Neural progenitor cell (in vitro differentiated cells): ENCODE measurements around the gene DCST2. TPM values are rescaled to one million over a fixed set of nuclear protein-coding genes. Genes with fewer than 3 reads are reported as not detected.
"Not testable (repeated sequence)": the region's sequence is repeated elsewhere in the genome, so short reads cannot be mapped to it uniquely, and the experiment has no call there.

Source experiments
- DNase-seq: peaks from one replicate; pipeline ENCODE4 v3.0.0-alpha.2; 2016; ENCODE audit warnings: low spot score
- H2AFZ ChIP-seq: fragments of 200-600 bp; sonication (generic); replicated peaks from 2 replicates; pipeline ENCODE4 v1.6.1; 2016; ENCODE audit warnings: antibody characterized with exemption
- H3F3A ChIP-seq: fragments of 200-600 bp; sonication (generic); 2 replicates; pipeline ENCODE4 v1.6.1; 2016; ENCODE audit warnings: antibody characterized with exemption, low read depth
- H3K27ac ChIP-seq: fragments of 200-600 bp; sonication (generic); 2 replicates; pipeline ENCODE4 v1.5.1; 2016; ENCODE audit warnings: mild to moderate bottlenecking
- H3K27me3 ChIP-seq: fragments of 200-600 bp; sonication (generic); 2 replicates; pipeline ENCODE4 v1.6.1; 2016; ENCODE audit warnings: mild to moderate bottlenecking, moderate library complexity
- H3K36me3 ChIP-seq: fragments of 200-600 bp; sonication (generic); 2 replicates; pipeline ENCODE4 v1.5.1; 2016
- H3K4me1 ChIP-seq: fragments of 200-600 bp; sonication (generic); 2 replicates; pipeline ENCODE4 v1.6.1; 2016; ENCODE audit warnings: mixed run types
- H3K4me2 ChIP-seq: fragments of 200-600 bp; sonication (generic); 2 replicates; pipeline ENCODE4 v1.6.1; 2016
- H3K4me3 ChIP-seq: fragments of 200-600 bp; sonication (generic); 2 replicates; pipeline ENCODE4 v1.5.1; 2016
- H3K79me2 ChIP-seq: fragments of 200-600 bp; sonication (generic); 2 replicates; pipeline ENCODE4 v1.6.1; 2016; ENCODE audit warnings: low read depth
- H3K9ac ChIP-seq: fragments of 200-600 bp; sonication (generic); 2 replicates; pipeline ENCODE4 v1.6.1; 2016
- H3K9me3 ChIP-seq: fragments of 200-600 bp; sonication (generic); 2 replicates; pipeline ENCODE4 v1.5.1; 2016; ENCODE audit warnings: low read depth
- H4K20me1 ChIP-seq: fragments of 200-600 bp; sonication (generic); 2 replicates; pipeline ENCODE4 v1.6.1; 2016; ENCODE audit warnings: low read depth
- H3K27ac Mint-ChIP-seq: 3 replicates; pipeline ENCODE4 v1.8.0; 2021; ENCODE audit warnings: mixed read lengths
- H3K27me3 Mint-ChIP-seq: 2 replicates; pipeline ENCODE4 v1.8.0; 2022; ENCODE audit warnings: low read depth, mild to moderate bottlenecking, inconsistent platforms, moderate library complexity, mixed read lengths; ENCODE audit not compliant: insufficient read depth
- H3K36me3 Mint-ChIP-seq: 3 replicates; pipeline ENCODE4 v1.8.0; 2021; ENCODE audit warnings: mixed read lengths
- H3K4me1 Mint-ChIP-seq: 3 replicates; pipeline ENCODE4 v1.8.0; 2021; ENCODE audit warnings: mixed read lengths
- H3K4me3 Mint-ChIP-seq: 3 replicates; pipeline ENCODE4 v1.8.0; 2021; ENCODE audit warnings: mild to moderate bottlenecking, moderate library complexity, mixed read lengths
- H3K9me3 Mint-ChIP-seq: 3 replicates; pipeline ENCODE4 v1.8.0; 2020; ENCODE audit warnings: mixed read lengths
- CTCF ChIP-seq: fragments of 200-600 bp; sonication (generic); IDR thresholded peaks from 2 replicates; pipeline ENCODE4 v1.5.1; 2017; ENCODE audit warnings: antibody characterized with exemption, mild to moderate bottlenecking
- EZH2 ChIP-seq: fragments of 200-600 bp; sonication (generic); IDR thresholded peaks from 2 replicates; pipeline ENCODE4 v1.6.1; 2017; ENCODE audit warnings: antibody characterized with exemption, mild to moderate bottlenecking, moderate library complexity
- EZH2phosphoT487 ChIP-seq: fragments of 200-600 bp; sonication (generic); IDR thresholded peaks from 2 replicates; pipeline ENCODE4 v1.6.1; 2017; ENCODE audit warnings: antibody characterized with exemption
- total RNA-seq: library from RNA; depleted of rRNA; stranded (reverse); fragments of >200 nt; gene quantifications from 2 replicates; pipeline ENCODE4 v1.2.3, GENCODE V29; 2015; ENCODE audit warnings: low replicate concordance

Gene DCST2
- total RNA-seq, 1 donor from 2014 or later = 1.8 TPM

DNA sequence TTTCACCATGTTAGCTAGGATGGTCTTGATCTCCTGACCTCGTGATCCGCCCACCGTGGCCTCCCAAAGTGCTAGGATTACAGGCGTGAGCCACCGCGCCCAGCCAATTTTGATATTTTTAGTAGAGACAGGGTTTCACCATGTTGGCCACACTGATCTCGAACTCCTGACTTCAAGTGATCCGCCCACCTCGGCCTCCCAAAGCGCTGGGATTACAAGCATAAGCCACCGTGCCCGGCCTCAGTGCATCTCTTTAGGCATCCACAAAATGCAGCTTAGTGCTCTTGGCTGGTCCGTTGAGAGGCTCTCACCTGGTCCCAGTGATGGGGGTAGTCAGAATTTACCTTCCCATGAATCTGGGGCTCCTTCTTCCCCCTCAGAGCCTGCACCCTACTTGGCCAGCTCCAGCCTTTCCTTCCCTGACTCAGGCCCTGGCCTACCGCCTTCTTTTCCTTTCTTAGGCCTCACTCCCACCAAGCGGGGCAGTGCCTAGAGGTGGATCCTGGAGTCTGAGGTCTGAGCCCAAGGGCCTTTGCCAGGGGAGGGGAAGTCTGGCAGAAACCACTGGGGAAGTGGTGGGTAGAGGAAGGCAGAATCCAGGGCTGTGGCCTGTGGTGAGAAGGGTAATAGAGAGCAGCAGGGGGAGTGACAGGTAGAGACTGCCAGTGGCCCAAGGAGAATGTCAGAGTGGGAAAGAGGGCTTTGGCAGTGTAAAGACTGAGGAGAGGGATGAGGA lies 36.4 kb downstream of the DCST2 start:
- Mint-ChIP-seq H3K36me3 (peaks cover 2% of the 10 kb centered on the region), H3K4me3 (no peak overlapping the region), H3K4me1 (peaks cover 30% of the 10 kb centered on the region), H3K9me3 (no peaks in the 10 kb centered on the region), H3K27me3 (peaks cover 12% of the 10 kb centered on the region), H3K27ac (no peak overlapping the region)
- Histone ChIP-seq H3K79me2 (no peaks in the 10 kb centered on the region), H3K9me3 (no peaks in the 10 kb centered on the region), H3K27ac (no peak overlapping the region), H3K9ac (no peak overlapping the region), H4K20me1 (no peaks in the 10 kb centered on the region), H3F3A (peaks cover 46% of the 10 kb centered on the region), H3K27me3 (no peaks in the 10 kb centered on the region), H3K4me1 (peaks cover 8% of the 10 kb centered on the region), H2AFZ (no peak overlapping the region), H3K4me3 (no peak overlapping the region), H3K36me3 (no peaks in the 10 kb centered on the region), H3K4me2 (no peak overlapping the region)
- no peak for DNase-seq
- TF ChIP-seq EZH2phosphoT487 (no peak), EZH2 (no peak), CTCF (no peak)

- peak; percentile 58 for TF ChIP-seq CTCF
- H3K4me3 ChIP-seq, H3K36me3 Mint-ChIP-seq, H3K79me2 ChIP-seq, H3K9me3 ChIP-seq, H3K27me3 ChIP-seq, H3K36me3 ChIP-seq, H2AFZ ChIP-seq, H3K9ac ChIP-seq, H4K20me1 ChIP-seq, H3K9me3 Mint-ChIP-seq, H3K27ac Mint-ChIP-seq, H3K4me1 ChIP-seq, H3K4me2 ChIP-seq, H3K4me3 Mint-ChIP-seq, H3K27ac ChIP-seq: not testable (repeated sequence)
- Mint-ChIP-seq H3K27me3 (peaks cover 12% of the 10 kb centered on the region), H3K4me1 (peaks cover 30% of the 10 kb centered on the region)
- peaks cover 34% of the 10 kb centered on the region for H3F3A ChIP-seq
- DNase-seq = peak; percentile 69
Observed at GRCh38 chr1:154995301-154995983, 38.1 kb downstream of the DCST2 start.

GRCh38 chr1:154994591-154994990 lies 39.0 kb downstream of the DCST2 start:
- Histone ChIP-seq H3K27ac (no peak overlapping the region), H3K4me3 (no peak overlapping the region), H3F3A (peaks cover 26% of the 10 kb centered on the region), H3K36me3 (no peaks in the 10 kb centered on the region), H3K9ac (no peak overlapping the region), H4K20me1 (peaks cover 5% of the 10 kb centered on the region), H3K27me3 (no peaks in the 10 kb centered on the region), H3K4me2 (no peak overlapping the region), H3K9me3 (no peaks in the 10 kb centered on the region), H2AFZ (no peak overlapping the region), H3K79me2 (no peaks in the 10 kb centered on the region), H3K4me1 (peaks cover 3% of the 10 kb centered on the region)
- H3K27me3 Mint-ChIP-seq = peaks cover 14% of the 10 kb centered on the region
- no peaks in the 10 kb centered on the region for H3K9me3 Mint-ChIP-seq
- peaks cover 24% of the 10 kb centered on the region for H3K4me1 Mint-ChIP-seq
- H3K36me3 Mint-ChIP-seq = peaks cover 4% of the 10 kb centered on the region
- no peak overlapping the region for H3K4me3 Mint-ChIP-seq
- no peak for DNase-seq
- H3K27ac Mint-ChIP-seq = peak overlapping the region; percentile 44
- TF ChIP-seq CTCF = no peak
- TF ChIP-seq EZH2 = no peak
- TF ChIP-seq EZH2phosphoT487 = no peak
